Kidney capillary endothelial cell (primary cell): ENCODE data around the gene UHMK1.
"Not testable (repeated sequence)": the region's sequence is repeated elsewhere in the genome, so short reads cannot be mapped to it uniquely, and the experiment has no call there.

ENCODE experiments used
- DNase-seq: peaks from one replicate; pipeline ENCODE4 v3.0.0-alpha.2; 2018; ENCODE audit warnings: low spot score

Gene UHMK1

GRCh38 chr1:162566870-162567269, 69.3 kb downstream of the UHMK1 start:
- DNase-seq = no peak

- DNase-seq = no peak
Observed at GRCh38 chr1:162568802-162569201, 71.2 kb downstream of the UHMK1 start.

GRCh38 chr1:162570718-162571117, 73.1 kb downstream of the UHMK1 start:
- no peak for DNase-seq

GRCh38 chr1:162571121-162571520, 73.5 kb downstream of the UHMK1 start:
- DNase-seq = not testable (repeated sequence)

GRCh38 chr1:162571696-162572095, 74.1 kb downstream of the UHMK1 start:
- no peak for DNase-seq

GRCh38 chr1:162573136-162573535, 75.5 kb downstream of the UHMK1 start:
- no peak for DNase-seq

GRCh38 chr1:162578071-162578700, 80.6 kb downstream of the UHMK1 start:
- DNase-seq = no peak

- DNase-seq = no peak
Observed at GRCh38 chr1:162578936-162579335, 81.3 kb downstream of the UHMK1 start.
